K562 (cell line): Measurements from ENCODE around the gene PCF11. TPM values are rescaled to one million over a fixed set of nuclear protein-coding genes. Genes with fewer than 3 reads are reported as not detected.

Experiments used
- COPS2 ChIP-seq: fragments of 450-650 bp; conservative IDR thresholded peaks from 2 replicates; pipeline ENCODE4 v1.6.1; 2016; ENCODE audit warnings: mild to moderate bottlenecking, moderate library complexity
- EP300 ChIP-seq: IDR thresholded peaks from 2 replicates; pipeline ENCODE4 v1.6.1; 2012; ENCODE audit warnings: low read length, improper control_type of control experiment
- FOXA3 ChIP-seq, 2 experiments: fragments of 450-650 bp in 1 of 2; sonication (generic) in 1 of 2; formaldehyde crosslinking; IDR thresholded peaks in 1 of 2; conservative IDR thresholded peaks in 1 of 2; 2 replicates each; pipeline versions ENCODE4 v1.4.0 to v1.8.0; 2020 to 2022; ENCODE audit warnings: mild to moderate bottlenecking in 2 of 2, missing genetic modification reagents in 1 of 2
- FOXK2 ChIP-seq, 2 experiments: fragments of 450-650 bp; IDR thresholded peaks in 1 of 2; conservative IDR thresholded peaks in 1 of 2; 2 replicates each; pipeline ENCODE4 v1.6.1; 2016; ENCODE audit warnings: low read depth in 2 of 2, mild to moderate bottlenecking in 1 of 2
- GTF2E2 ChIP-seq: fragments of 200-800 bp; sonication (Bioruptor generic); IDR thresholded peaks from 2 replicates; pipeline ENCODE4 v1.6.1; 2016; ENCODE audit warnings: missing genetic modification characterization, missing compliant biosample characterization
- KLF10 ChIP-seq: fragments of 250-450 bp; sonication (Bioruptor Pico); IDR thresholded peaks from 2 replicates; pipeline ENCODE4 v1.6.1; 2021; ENCODE audit warnings: matching md5 sums
- MAFK ChIP-seq: IDR thresholded peaks from 2 replicates; pipeline ENCODE4 v1.6.1; 2011; ENCODE audit warnings: low read length, improper control_type of control experiment
- NBN ChIP-seq: fragments of 450-650 bp; IDR thresholded peaks from 2 replicates; pipeline ENCODE4 v1.6.1; 2016; ENCODE audit warnings: low read depth, mild to moderate bottlenecking
- NFRKB ChIP-seq: fragments of 450-650 bp; IDR thresholded peaks from 2 replicates; pipeline ENCODE4 v1.6.1; 2016; ENCODE audit warnings: low read depth
- SREBF2 ChIP-seq: sonication (generic); formaldehyde crosslinking; IDR thresholded peaks from 2 replicates; pipeline ENCODE4 v1.4.0; 2020; ENCODE audit warnings: mild to moderate bottlenecking, missing genetic modification reagents
- TCF7 ChIP-seq: sonication (generic); IDR thresholded peaks from 2 replicates; pipeline ENCODE4 v1.6.1; 2016; ENCODE audit warnings: antibody characterized with exemption, borderline replicate concordance
- ZNF184 ChIP-seq: sonication (generic); formaldehyde crosslinking; IDR thresholded peaks from 2 replicates; pipeline ENCODE4 v1.5.0; 2020; ENCODE audit warnings: missing genetic modification reagents
- ZNF347 ChIP-seq: fragments of 450-650 bp; formaldehyde crosslinking; IDR thresholded peaks from 2 replicates; pipeline ENCODE4 v1.4.0; 2020; ENCODE audit warnings: low read depth, mild to moderate bottlenecking, moderate library complexity
- ZNF668 ChIP-seq: fragments of 250-450 bp; sonication (Bioruptor Pico); IDR thresholded peaks from 2 replicates; pipeline ENCODE4 v1.8.0; 2022; ENCODE audit warnings: mild to moderate bottlenecking, inconsistent platforms
- ZNF696 ChIP-seq: fragments of 250-450 bp; sonication (Bioruptor Pico); conservative IDR thresholded peaks from 2 replicates; pipeline ENCODE4 v1.4.0; 2020; ENCODE audit warnings: mild to moderate bottlenecking, moderate library complexity
- ZNF699 ChIP-seq: fragments of 250-450 bp; sonication (Bioruptor Pico); IDR thresholded peaks from 2 replicates; pipeline ENCODE4 v1.8.0; 2021; ENCODE audit warnings: mild to moderate bottlenecking, moderate library complexity; ENCODE audit not compliant: insufficient replicate concordance
- polyA plus RNA-seq, 8 experiments: library from polyadenylated mRNA; depleted of rRNA in 4 of 8; stranded (reverse) in 5 of 8; unstranded in 3 of 8; fragments of >200 nt; fragmentation: Nextera tagmentation in 2 of 8; fragmentation: Illumina TruSeq in 1 of 8; extraction: Ambion mirVana in 2 of 8; extraction: Trizol in 1 of 8; gene quantifications; 2 replicates each; pipeline versions ENCODE4 v1.2.1 to v1.2.3, GENCODE V29; 2011 to 2014; ENCODE audit warnings: inconsistent platforms in 1 of 8, missing spikeins in 1 of 8
- total RNA-seq, 7 experiments: library from RNA; depleted of rRNA in 6 of 7; stranded (reverse); fragments of >200 nt in 6 of 7; fragmentation: Illumina TruSeq in 2 of 7; extraction: Trizol in 2 of 7; gene quantifications; 2 replicates each; pipeline versions ENCODE4 v1.2.1 to v1.2.3, GENCODE V29; 2011 to 2021; ENCODE audit warnings: low replicate concordance in 1 of 7
- TF ChIP-seq, protein P1 (sequence below), 2 experiments: fragments of 450-650 bp in 1 of 2; IDR thresholded peaks; 2 replicates each; pipeline ENCODE4 v1.6.1; 2011 to 2017; ENCODE audit warnings: low read depth in 2 of 2, antibody characterized with exemption in 1 of 2, borderline replicate concordance in 1 of 2, low read length in 1 of 2, mild to moderate bottlenecking in 1 of 2, mixed read lengths in 1 of 2; ENCODE audit not compliant: control insufficient read depth in 1 of 2
- TF ChIP-seq, protein P2 (sequence below), 2 experiments: fragments of 200-800 bp in 1 of 2; sonication (Bioruptor generic) in 1 of 2; sonication (generic) in 1 of 2; formaldehyde crosslinking in 1 of 2; IDR thresholded peaks in 1 of 2; conservative IDR thresholded peaks in 1 of 2; 2 replicates each; pipeline versions ENCODE4 v1.5.0 to v1.6.1; 2016 to 2020; ENCODE audit warnings: missing compliant biosample characterization in 1 of 2, missing genetic modification characterization in 1 of 2, missing genetic modification reagents in 1 of 2
- TF ChIP-seq, protein P3 (sequence below): sonication (generic); formaldehyde crosslinking; IDR thresholded peaks from 2 replicates; pipeline ENCODE4 v1.8.1; 2023; ENCODE audit warnings: mild to moderate bottlenecking, missing genetic modification reagents
- TF ChIP-seq, protein P4 (sequence below): fragments of 450-650 bp; IDR thresholded peaks from 2 replicates; pipeline ENCODE4 v1.6.1; 2016; ENCODE audit warnings: antibody characterized with exemption

PCF11 gene
- total and polyA plus RNA-seq, 9 of the 15 experiments (the other 6 are each of a cell fraction or from before 2014, with no cell fraction given), result 9.3 to 91.6 (median 54.4) TPM

DNA sequence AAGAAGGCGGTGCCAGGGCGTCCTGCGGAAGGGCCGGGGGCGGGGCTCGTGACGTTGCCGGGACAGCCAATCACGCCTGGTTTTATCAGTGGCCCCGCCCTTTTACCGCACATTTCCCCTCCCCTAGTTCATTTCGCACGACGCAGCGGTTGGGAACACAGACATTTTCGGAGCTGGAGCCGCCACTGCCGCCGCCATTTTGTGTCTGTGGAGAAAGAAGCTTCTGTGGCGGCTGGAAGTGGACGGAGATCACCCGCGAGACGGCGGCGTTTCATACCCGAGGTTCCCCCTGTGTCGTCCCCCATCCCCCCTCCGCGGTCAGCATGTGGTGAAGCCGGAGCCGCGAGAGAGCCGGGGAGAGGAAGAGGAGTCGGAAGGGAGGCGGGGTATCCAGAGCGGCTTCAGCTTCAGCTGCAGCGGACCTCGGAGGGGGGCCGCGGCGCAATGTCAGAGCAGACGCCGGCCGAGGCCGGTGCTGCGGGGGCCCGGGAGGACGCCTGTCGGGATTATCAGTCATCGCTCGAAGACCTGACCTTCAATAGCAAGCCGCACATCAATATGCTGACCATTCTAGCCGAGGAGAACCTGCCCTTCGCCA is at the start of gene PCF11 (continued):
- TF ChIP-seq ZNF347, result no peak
- no peak for TF ChIP-seq ZNF696 (CRISPR knock-in tag)
- peak; percentile 83 for TF ChIP-seq GTF2E2 (tag)
- TF ChIP-seq ZNF668 (CRISPR knock-in tag), result no peak
- no peak for TF ChIP-seq ZNF699
- TF ChIP-seq, protein P1, sequence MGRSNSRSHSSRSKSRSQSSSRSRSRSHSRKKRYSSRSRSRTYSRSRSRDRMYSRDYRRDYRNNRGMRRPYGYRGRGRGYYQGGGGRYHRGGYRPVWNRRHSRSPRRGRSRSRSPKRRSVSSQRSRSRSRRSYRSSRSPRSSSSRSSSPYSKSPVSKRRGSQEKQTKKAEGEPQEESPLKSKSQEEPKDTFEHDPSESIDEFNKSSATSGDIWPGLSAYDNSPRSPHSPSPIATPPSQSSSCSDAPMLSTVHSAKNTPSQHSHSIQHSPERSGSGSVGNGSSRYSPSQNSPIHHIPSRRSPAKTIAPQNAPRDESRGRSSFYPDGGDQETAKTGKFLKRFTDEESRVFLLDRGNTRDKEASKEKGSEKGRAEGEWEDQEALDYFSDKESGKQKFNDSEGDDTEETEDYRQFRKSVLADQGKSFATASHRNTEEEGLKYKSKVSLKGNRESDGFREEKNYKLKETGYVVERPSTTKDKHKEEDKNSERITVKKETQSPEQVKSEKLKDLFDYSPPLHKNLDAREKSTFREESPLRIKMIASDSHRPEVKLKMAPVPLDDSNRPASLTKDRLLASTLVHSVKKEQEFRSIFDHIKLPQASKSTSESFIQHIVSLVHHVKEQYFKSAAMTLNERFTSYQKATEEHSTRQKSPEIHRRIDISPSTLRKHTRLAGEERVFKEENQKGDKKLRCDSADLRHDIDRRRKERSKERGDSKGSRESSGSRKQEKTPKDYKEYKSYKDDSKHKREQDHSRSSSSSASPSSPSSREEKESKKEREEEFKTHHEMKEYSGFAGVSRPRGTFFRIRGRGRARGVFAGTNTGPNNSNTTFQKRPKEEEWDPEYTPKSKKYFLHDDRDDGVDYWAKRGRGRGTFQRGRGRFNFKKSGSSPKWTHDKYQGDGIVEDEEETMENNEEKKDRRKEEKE (IDR thresholded peaks at IDR 0.05; ENCODE audit: borderline replicate concordance in 1 of 2, control insufficient read depth in 1 of 2, low read depth in 2 of 2, low read length in 1 of 2), result no peak
- 0 out of 2 replicates have a peak, but pooled peaks have one; percentile 17 for TF ChIP-seq EP300
- TF ChIP-seq NFRKB, result peak; percentile 98
- no peak for TF ChIP-seq TCF7
- no peak for TF ChIP-seq MAFK
- TF ChIP-seq NBN, result no peak
- TF ChIP-seq, protein P2, sequence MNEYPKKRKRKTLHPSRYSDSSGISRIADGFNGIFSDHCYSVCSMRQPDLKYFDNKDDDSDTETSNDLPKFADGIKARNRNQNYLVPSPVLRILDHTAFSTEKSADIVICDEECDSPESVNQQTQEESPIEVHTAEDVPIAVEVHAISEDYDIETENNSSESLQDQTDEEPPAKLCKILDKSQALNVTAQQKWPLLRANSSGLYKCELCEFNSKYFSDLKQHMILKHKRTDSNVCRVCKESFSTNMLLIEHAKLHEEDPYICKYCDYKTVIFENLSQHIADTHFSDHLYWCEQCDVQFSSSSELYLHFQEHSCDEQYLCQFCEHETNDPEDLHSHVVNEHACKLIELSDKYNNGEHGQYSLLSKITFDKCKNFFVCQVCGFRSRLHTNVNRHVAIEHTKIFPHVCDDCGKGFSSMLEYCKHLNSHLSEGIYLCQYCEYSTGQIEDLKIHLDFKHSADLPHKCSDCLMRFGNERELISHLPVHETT (CRISPR knock-in tag; conservative IDR thresholded peaks at IDR 0.05 in 1 of 2, IDR thresholded peaks at IDR 0.05 in 1 of 2), result no peak; a peak in 1 of 4 replicates
- TF ChIP-seq COPS2, result no peak
- no peak for TF ChIP-seq KLF10
- 0 out of 4 replicates have a peak, but pooled peaks of 1 of the 2 experiments have one; percentile 12 for TF ChIP-seq FOXA3 (CRISPR knock-in tag; conservative IDR thresholded peaks at IDR 0.05 in 1 of 2, IDR thresholded peaks at IDR 0.05 in 1 of 2)
- TF ChIP-seq ZNF184 (CRISPR knock-in tag), result no peak
- TF ChIP-seq FOXK2 (conservative IDR thresholded peaks at IDR 0.05 in 1 of 2, IDR thresholded peaks at IDR 0.05 in 1 of 2; ENCODE audit: low read depth in 2 of 2), result no peak
- TF ChIP-seq, protein P3, sequence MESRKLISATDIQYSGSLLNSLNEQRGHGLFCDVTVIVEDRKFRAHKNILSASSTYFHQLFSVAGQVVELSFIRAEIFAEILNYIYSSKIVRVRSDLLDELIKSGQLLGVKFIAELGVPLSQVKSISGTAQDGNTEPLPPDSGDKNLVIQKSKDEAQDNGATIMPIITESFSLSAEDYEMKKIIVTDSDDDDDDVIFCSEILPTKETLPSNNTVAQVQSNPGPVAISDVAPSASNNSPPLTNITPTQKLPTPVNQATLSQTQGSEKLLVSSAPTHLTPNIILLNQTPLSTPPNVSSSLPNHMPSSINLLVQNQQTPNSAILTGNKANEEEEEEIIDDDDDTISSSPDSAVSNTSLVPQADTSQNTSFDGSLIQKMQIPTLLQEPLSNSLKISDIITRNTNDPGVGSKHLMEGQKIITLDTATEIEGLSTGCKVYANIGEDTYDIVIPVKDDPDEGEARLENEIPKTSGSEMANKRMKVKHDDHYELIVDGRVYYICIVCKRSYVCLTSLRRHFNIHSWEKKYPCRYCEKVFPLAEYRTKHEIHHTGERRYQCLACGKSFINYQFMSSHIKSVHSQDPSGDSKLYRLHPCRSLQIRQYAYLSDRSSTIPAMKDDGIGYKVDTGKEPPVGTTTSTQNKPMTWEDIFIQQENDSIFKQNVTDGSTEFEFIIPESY (CRISPR knock-in tag), result no peak; the same call in 1 of the 2 replicates
- TF ChIP-seq, protein P4, sequence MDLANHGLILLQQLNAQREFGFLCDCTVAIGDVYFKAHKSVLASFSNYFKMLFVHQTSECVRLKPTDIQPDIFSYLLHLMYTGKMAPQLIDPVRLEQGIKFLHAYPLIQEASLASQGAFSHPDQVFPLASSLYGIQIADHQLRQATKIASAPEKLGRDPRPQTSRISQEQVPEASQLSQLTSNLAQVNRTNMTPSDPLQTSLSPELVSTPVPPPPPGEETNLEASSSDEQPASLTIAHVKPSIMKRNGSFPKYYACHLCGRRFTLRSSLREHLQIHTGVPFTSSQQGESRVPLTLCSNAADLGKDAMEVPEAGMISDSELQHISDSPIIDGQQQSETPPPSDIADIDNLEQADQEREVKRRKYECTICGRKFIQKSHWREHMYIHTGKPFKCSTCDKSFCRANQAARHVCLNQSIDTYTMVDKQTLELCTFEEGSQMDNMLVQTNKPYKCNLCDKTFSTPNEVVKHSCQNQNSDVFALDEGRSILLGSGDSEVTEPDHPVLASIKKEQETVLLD, result no peak
- TF ChIP-seq SREBF2, result no peak
